GM10266 (cell line): Measurements from ENCODE around the gene NSG1.

ENCODE experiments used
- DNase-seq: peaks from one replicate; pipeline ENCODE4 v3.0.0; 2012; ENCODE audit errors: extremely low spot score
- TF ChIP-seq, protein P1 (sequence below): IDR thresholded peaks from 2 replicates; pipeline ENCODE4 v1.5.1; 2012; ENCODE audit warnings: mild to moderate bottlenecking, low read depth; ENCODE audit not compliant: control insufficient read depth, insufficient read depth; ENCODE audit errors: missing control alignments

Gene NSG1

DNA sequence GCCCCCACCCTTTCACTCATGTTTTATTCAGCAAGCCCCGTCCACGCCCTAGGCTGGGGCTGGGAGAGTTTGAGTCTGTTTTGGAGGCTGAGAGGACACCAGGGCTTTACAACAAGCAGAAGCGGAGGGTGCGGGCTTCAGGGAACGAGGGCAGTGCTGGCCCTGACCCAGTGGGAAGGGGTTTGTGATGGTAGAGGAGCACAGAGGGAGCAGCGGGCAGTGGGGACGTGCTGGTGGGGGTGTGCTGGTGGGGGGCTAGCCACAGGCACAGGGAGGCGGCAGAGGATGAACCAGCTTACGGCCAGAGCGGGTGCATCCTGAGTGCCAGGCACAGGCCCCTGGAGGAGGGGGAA is 26.4 kb downstream of the NSG1 start:
- no peak for DNase-seq
- TF ChIP-seq, protein P1, sequence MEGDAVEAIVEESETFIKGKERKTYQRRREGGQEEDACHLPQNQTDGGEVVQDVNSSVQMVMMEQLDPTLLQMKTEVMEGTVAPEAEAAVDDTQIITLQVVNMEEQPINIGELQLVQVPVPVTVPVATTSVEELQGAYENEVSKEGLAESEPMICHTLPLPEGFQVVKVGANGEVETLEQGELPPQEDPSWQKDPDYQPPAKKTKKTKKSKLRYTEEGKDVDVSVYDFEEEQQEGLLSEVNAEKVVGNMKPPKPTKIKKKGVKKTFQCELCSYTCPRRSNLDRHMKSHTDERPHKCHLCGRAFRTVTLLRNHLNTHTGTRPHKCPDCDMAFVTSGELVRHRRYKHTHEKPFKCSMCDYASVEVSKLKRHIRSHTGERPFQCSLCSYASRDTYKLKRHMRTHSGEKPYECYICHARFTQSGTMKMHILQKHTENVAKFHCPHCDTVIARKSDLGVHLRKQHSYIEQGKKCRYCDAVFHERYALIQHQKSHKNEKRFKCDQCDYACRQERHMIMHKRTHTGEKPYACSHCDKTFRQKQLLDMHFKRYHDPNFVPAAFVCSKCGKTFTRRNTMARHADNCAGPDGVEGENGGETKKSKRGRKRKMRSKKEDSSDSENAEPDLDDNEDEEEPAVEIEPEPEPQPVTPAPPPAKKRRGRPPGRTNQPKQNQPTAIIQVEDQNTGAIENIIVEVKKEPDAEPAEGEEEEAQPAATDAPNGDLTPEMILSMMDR, result no peak

DNA sequence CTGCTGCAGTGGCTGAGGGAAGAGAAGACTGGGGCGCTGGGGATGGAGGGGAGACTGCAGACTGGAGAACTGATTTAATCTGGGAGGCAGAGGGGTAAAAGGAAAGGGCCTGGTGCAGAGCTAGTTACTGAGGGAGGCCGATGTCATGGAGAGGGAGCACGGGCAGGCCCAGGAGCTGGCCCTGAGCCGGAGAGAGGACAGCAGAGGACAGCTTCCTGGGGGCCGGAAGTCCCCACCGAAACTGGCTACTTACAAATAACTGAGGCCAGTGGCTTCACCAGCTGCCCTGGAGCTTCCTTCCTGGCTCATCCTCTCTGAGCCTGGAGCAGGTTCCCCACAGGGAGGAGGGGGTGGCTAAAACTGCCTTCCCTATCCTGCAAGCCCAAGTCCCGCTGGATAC is 26.9 kb downstream of the NSG1 start:
- TF ChIP-seq, protein P1, result no peak
- no peak for DNase-seq

DNA sequence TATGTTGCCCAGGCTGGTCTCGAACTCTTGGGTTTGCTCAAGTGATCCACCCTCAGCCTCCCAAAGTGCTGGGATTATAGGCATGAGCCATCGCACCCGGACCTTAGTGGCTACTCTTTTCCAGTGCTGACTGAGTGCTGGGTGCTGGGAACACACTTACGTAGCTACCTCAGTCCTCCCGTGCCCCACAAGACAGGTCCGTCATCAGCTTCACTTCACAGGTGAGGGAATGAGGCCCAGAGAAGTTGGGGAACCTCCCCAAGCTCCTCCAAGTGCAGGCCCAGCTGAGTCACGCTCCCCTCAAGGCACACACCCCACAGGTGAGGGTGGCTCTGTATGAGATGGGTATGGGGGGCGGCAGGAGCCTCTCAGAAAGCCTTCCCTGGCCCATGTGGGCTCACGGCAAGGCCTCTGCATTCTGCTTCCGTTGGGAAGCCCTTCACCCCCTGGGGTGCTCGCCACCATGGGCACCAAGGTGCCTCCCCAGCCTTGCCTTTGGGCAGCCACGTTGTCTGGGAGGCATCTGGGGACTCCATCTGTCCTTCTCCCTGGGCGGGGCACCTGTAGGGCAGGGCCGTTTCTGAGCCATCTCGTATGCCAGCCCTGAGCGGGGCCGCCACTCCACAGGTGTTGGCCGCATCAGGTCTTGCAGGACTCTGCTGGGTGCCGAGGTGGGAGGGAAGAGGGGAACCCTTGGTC is 28.4 kb downstream of the NSG1 start:
- no peak for DNase-seq
- TF ChIP-seq, protein P1, result no peak

DNA sequence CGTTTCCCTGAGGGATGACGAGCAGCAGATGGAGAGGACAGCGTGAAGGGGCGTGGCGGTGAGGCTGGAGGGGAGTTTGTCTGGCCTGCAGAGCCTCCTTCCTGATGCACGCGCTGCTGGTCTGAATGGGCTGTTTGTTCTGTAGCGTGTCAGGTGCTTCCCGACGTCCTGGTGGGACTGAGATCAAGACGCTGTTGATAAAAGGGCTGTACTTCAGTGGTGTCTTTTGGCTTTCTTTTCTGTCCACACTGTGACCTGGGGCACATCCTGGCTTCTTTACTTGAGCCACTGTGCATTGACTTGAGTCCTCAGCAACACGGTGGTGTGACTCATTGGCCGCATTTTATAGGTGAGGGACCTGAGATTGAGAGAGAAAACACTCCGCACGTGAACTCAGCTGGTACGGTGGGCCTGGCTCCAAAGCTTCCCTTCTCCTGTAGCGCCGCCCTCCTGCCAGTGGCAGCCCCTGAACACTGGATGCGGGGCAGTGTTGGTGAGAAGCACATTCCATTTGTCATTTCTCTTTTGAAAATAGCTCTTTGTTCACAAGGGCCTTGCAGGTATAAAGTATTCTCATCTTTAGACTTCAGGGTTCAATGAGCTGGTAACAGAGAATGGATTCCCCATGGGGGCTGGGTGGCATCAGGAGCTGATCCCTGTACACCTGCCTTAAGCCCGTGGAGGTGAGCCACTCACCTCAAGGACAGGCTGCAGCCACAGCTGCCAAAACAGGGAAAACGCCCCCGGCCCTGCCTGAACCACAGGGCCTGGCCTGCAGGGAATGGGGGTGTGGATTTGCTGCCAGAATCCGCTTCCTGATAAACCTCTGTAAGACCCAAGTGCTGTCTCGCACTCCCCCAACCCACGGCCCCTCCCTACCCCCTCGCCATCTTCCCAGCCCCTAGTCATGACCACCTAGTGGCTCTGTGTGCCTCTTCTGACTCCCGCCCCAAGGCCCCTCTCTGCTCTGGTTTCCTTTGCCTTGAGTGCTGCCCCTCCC is 29.2 kb downstream of the NSG1 start:
- DNase-seq, result no peak
- TF ChIP-seq, protein P1, result no peak

DNA sequence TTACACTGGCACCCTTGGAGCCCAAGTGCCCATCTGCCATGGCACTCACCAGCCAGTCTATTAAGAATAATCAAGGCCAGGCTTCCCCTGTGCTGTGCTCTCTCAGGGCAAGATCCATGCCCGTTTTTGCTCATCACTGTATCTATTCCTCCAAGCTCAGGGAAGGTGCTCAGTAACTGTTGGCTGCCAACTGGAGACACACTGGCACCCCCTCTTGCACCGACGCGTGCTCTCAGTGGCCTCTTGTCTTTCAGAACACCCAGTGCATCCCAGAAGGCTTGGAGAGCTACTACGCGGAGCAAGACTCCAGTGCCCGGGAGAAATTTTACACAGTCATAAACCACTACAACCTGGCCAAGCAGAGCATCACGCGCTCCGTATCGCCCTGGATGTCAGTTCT is 30.1 kb downstream of the NSG1 start:
- DNase-seq, result no peak

DNA sequence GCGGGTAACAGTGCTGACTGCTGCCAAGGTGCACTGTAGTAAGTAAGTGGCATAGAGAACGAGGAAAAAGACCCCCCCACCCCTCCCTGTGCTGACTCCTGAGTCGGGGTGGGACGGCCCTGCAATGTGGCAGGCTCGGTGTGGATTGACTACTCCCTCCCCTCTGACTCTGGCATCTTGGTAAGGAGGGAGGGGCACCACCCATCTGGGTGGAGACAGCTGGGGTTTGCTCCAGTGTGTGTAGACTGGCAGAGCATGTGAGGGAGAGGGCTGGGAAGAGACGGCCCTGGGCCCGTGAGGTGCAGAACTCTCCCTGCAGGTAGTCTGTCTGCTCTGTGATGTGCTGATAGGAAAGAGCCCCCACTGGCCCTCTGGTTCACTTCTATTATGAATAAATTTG is 31.0 kb downstream of the NSG1 start:
- TF ChIP-seq, protein P1, result no peak
- no peak for DNase-seq

More for the DNA sequence above, 30.1 kb downstream of the NSG1 start:
- TF ChIP-seq, protein P1, result no peak
